ENCODE results near the gene UBE3C.

UBE3C gene

DNA sequence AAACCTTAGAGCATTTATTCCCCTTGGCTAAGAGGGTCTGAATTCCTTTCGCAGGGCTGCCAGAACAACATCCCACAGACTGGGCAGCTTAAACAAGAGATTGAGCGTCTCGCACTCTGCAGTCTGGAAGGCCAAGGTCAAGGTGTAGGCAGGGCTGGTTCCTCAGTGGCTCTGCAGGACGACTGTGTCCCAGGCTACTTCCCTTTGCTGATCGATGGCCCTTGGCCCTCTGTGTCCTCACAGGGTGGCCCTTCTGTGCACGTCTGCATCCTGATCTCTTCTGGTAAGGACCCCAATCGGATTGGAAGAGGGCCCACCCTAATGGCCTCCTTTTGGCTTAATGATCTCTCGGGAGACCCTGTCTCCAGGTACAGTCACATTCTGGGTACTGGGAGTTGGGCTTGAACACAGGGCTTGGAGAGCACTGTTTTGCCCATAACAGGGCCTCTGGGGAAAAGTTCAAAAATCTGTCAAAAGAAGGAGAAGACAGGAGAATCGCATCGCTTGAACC lies 162.9 kb downstream of the UBE3C start:
- H2BK5ac ChIP-seq (ENCODE audit: low read length) = no peak overlapping the region
- H2BK120ac ChIP-seq (ENCODE audit: low read depth, low read length) = no peak overlapping the region
- no peak overlapping the region for H3K4ac ChIP-seq (ENCODE audit: low read depth, low read length)
- H3K18ac ChIP-seq (ENCODE audit: low read length) = no peak overlapping the region
- H3K27ac ChIP-seq (ENCODE audit: low read depth, low read length) = no peak overlapping the region
- no peak overlapping the region for H3K9ac ChIP-seq (ENCODE audit: low read length)
- no peaks in the 10 kb centered on the region for H3K79me2 ChIP-seq (ENCODE audit: control insufficient read depth, insufficient read depth, low read length)
- no peaks in the 10 kb centered on the region for H3K4me1 ChIP-seq (ENCODE audit: control insufficient read depth, low read depth, low read length)
- H3K56ac ChIP-seq (ENCODE audit: low read length) = no peak overlapping the region
- H3K36me3 ChIP-seq (ENCODE audit: control insufficient read depth, insufficient read depth, low read length) = no peaks in the 10 kb centered on the region
- no peak overlapping the region for H4K8ac ChIP-seq (ENCODE audit: low read depth, low read length)
- no peak overlapping the region for H3K4me3 ChIP-seq (ENCODE audit: low read length)
- no peak overlapping the region for H3K4me2 ChIP-seq (ENCODE audit: low read length)
- no peak overlapping the region for H4K5ac ChIP-seq (ENCODE audit: low read length)
- no peak overlapping the region for H2AK5ac ChIP-seq (ENCODE audit: low read length)
- WGBS (ENCODE audit: extremely low coverage, insufficient coverage, low lambda C conversion rate) = no CpG with 5 or more reads among the region's 10 CpGs
- H3K79me1 ChIP-seq (ENCODE audit: low read length) = no peaks in the 10 kb centered on the region
- no peak overlapping the region for H2BK15ac ChIP-seq (replicated peaks; ENCODE audit: low read depth)
- DNase-seq = no peak
- H3K27me3 ChIP-seq (ENCODE audit: insufficient read depth, low read length, poor library complexity) = no peaks in the 10 kb centered on the region
- no peak overlapping the region for H3K23ac ChIP-seq (ENCODE audit: low read length)

DNA sequence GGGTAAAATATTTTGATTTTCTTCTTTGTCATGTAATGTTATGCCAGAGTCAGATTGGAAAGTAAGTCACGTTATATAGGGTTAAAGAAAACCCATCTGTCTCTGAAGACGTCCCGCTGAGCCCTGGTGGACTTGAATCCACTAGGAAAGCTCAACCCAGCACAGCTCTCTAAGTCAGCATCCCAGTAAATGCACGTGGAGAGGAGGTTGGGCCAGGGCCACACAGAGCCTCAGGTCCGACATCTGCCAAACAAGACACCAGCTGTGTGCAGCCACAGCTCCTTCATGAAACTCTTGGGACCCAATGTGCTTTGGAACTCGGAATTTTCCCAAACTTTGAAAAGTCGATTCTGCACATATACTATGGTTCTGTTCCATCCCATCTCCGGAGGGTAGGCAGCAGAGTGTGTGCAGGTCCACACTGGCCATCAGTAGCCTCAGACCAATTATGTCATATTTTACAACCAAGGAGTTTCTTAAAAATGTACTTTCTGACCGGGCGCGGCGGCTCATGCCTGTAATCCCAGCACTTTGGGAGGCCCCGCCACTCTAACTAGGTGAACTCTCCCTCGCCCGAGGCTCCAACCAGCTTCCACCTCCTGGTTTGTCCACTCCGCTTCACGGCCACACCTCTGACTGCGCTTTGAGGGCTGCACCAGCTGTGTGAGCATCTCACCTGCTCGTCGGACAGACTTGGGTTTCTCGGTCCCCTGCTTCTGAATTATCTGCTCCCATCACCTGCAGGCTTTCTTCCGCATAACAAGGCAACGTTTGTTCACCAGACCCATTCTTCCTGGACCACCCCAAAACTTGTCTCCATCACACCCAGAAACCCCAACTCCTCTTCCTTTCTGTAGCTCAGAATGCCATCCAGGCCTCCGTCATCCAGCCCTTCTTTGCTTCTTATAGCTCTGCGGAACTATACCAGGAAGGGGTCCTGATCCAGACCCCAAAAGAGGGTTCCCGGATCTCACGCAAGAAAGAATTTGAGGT lies 168.4 kb downstream of the UBE3C start:
- Histone ChIP-seq H3K27ac (ENCODE audit: low read depth, low read length) (no peak overlapping the region), H3K36me3 (ENCODE audit: control insufficient read depth, insufficient read depth, low read length) (no peaks in the 10 kb centered on the region), H3K56ac (ENCODE audit: low read length) (peak overlapping the region; percentile 22), H3K4me3 (ENCODE audit: low read length) (no peak overlapping the region), H3K79me1 (ENCODE audit: low read length) (no peaks in the 10 kb centered on the region), H3K4me2 (ENCODE audit: low read length) (no peak overlapping the region), H3K18ac (ENCODE audit: low read length) (peak overlapping the region; percentile 19), H3K4me1 (ENCODE audit: control insufficient read depth, low read depth, low read length) (peaks cover 2% of the 10 kb centered on the region), H3K27me3 (ENCODE audit: insufficient read depth, low read length, poor library complexity) (no peaks in the 10 kb centered on the region), H3K4ac (ENCODE audit: low read depth, low read length) (no peak overlapping the region), H4K8ac (ENCODE audit: low read depth, low read length) (no peak overlapping the region), H2BK5ac (ENCODE audit: low read length) (no peak overlapping the region), H3K9ac (ENCODE audit: low read length) (no peak overlapping the region), H3K23ac (ENCODE audit: low read length) (no peak overlapping the region), H3K79me2 (ENCODE audit: control insufficient read depth, insufficient read depth, low read length) (no peaks in the 10 kb centered on the region), H2AK5ac (ENCODE audit: low read length) (no peak overlapping the region), H2BK15ac (replicated peaks; ENCODE audit: low read depth) (no peak overlapping the region), H4K5ac (ENCODE audit: low read length) (no peak overlapping the region), H2BK120ac (ENCODE audit: low read depth, low read length) (no peak overlapping the region)
- peak; percentile 68 for DNase-seq
- WGBS (ENCODE audit: extremely low coverage, insufficient coverage, low lambda C conversion rate) = no CpG with 5 or more reads among the region's 27 CpGs

DNA sequence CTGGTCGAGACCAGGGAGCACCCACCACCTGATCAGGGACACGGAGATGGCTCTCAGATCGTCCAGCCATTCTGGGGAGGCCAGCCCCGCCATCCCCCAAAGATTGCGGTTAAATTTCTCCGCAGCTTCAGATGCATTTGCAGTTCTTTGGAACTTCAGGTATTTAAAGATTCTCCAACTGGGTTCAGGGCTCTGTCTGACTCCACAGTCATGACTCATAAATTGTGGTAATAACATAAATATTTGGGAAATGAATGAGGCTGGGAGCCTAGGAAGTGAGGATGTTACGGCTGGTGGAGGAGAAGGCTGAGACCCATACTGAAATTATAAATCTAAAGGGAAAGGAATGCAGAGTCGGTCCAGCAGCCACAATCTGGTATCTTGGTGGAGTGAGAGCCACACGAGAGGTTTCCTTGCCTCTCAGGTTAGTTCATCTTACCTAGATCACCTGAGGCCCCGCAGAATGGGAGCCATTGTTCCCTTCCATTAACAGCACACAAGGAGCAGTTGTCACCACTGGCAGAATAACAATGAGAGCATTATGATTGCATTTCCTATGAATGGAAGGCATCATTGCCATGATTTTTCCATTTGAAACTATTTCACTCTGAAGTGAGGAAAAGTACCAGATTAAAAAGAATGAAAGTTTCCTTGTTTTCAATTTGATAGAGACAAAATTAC lies 171.4 kb downstream of the UBE3C start:
- peak; percentile 85 for DNase-seq
- no peaks in the 10 kb centered on the region for H3K79me2 ChIP-seq (ENCODE audit: control insufficient read depth, insufficient read depth, low read length)

DNA sequence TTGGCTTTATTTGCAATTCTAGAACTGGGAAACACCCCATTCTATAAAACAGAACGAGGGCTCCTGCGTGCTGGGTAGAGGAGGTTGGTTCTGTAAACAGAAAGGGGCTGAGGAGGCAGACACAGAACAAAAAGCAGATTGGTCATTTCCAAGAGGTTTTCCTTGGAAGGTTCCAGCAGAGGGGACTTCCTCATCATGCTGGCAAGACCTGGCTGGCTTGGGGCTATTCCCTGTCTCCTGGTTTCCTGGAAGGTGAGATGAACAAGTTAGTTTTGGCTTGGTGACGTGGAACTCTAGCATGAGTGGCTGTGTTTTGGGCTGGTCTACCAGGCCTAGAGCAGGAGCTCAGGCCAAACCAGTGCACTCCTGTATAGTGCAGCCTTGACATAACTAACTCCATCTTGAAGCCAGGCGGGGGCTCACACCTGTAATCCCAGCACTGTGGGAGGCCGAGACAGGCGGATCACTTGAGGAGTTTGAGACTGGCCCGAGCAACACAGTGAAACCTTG lies 172.0 kb downstream of the UBE3C start:
- Histone ChIP-seq H2BK120ac (ENCODE audit: low read depth, low read length) (no peak overlapping the region), H3K18ac (ENCODE audit: low read length) (peak overlapping the region; percentile 62), H3K4me1 (ENCODE audit: control insufficient read depth, low read depth, low read length) (peaks cover 2% of the 10 kb centered on the region), H3K79me2 (ENCODE audit: control insufficient read depth, insufficient read depth, low read length) (no peaks in the 10 kb centered on the region), H3K36me3 (ENCODE audit: control insufficient read depth, insufficient read depth, low read length) (no peaks in the 10 kb centered on the region), H4K5ac (ENCODE audit: low read length) (no peak overlapping the region), H3K9ac (ENCODE audit: low read length) (no peak overlapping the region), H3K27ac (ENCODE audit: low read depth, low read length) (peak overlapping the region; percentile 79), H3K79me1 (ENCODE audit: low read length) (no peaks in the 10 kb centered on the region), H4K8ac (ENCODE audit: low read depth, low read length) (no peak overlapping the region), H3K4me2 (ENCODE audit: low read length) (no peak overlapping the region), H3K4me3 (ENCODE audit: low read length) (no peak overlapping the region), H2AK5ac (ENCODE audit: low read length) (peak overlapping the region; percentile 29), H3K56ac (ENCODE audit: low read length) (peak overlapping the region; percentile 44), H2BK5ac (ENCODE audit: low read length) (peak overlapping the region; percentile 56), H3K23ac (ENCODE audit: low read length) (peak overlapping the region; percentile 56), H3K4ac (ENCODE audit: low read depth, low read length) (no peak overlapping the region), H2BK15ac (replicated peaks; ENCODE audit: low read depth) (no peak overlapping the region), H3K27me3 (ENCODE audit: insufficient read depth, low read length, poor library complexity) (no peaks in the 10 kb centered on the region)
- DNase-seq = peak; percentile 49
- WGBS (ENCODE audit: extremely low coverage, insufficient coverage, low lambda C conversion rate) = no CpG with 5 or more reads among the region's 7 CpGs

More for the DNA sequence above, 171.4 kb downstream of the UBE3C start:
- no peaks in the 10 kb centered on the region for H3K79me1 ChIP-seq (ENCODE audit: low read length)
- H3K36me3 ChIP-seq (ENCODE audit: control insufficient read depth, insufficient read depth, low read length) = no peaks in the 10 kb centered on the region
- H3K4me2 ChIP-seq (ENCODE audit: low read length) = no peak overlapping the region
- no peak overlapping the region for H2AK5ac ChIP-seq (ENCODE audit: low read length)
- peak overlapping the region; percentile 11 for H3K4ac ChIP-seq (ENCODE audit: low read depth, low read length)
- no peak overlapping the region for H3K4me3 ChIP-seq (ENCODE audit: low read length)
- WGBS (ENCODE audit: extremely low coverage, insufficient coverage, low lambda C conversion rate) = no CpG with 5 or more reads among the region's 10 CpGs
- peak overlapping the region; percentile 79 for H3K27ac ChIP-seq (ENCODE audit: low read depth, low read length)
- H3K27me3 ChIP-seq (ENCODE audit: insufficient read depth, low read length, poor library complexity) = no peaks in the 10 kb centered on the region
- H2BK5ac ChIP-seq (ENCODE audit: low read length) = peak overlapping the region; percentile 20
- no peak overlapping the region for H4K5ac ChIP-seq (ENCODE audit: low read length)
- no peak overlapping the region for H4K8ac ChIP-seq (ENCODE audit: low read depth, low read length)
- H2BK15ac ChIP-seq (replicated peaks; ENCODE audit: low read depth) = no peak overlapping the region
- H2BK120ac ChIP-seq (ENCODE audit: low read depth, low read length) = peak overlapping the region; percentile 15
- no peak overlapping the region for H3K9ac ChIP-seq (ENCODE audit: low read length)
- H3K56ac ChIP-seq (ENCODE audit: low read length) = peak overlapping the region; percentile 63
- peaks cover 2% of the 10 kb centered on the region for H3K4me1 ChIP-seq (ENCODE audit: control insufficient read depth, low read depth, low read length)
- H3K18ac ChIP-seq (ENCODE audit: low read length) = peak overlapping the region; percentile 51
- H3K23ac ChIP-seq (ENCODE audit: low read length) = no peak overlapping the region

DNA sequence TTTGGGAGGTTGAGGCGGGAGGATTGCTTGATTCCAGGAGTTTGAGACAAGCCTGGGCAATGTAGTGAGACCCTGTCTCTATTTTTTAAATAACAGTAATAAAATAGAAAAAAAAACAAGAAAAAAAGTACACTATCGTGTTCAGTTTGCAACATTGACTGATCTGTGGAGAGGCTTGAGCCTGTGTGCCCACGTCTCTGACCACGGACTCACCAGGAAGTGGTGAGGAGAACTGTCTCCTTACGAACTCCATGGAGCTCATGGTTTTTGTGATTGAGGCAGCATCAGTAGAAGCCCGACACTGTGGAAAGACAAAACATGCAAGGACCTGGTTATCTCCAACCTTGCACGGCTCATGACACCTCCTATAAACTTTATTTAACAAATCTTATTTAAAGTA lies 174.2 kb downstream of the UBE3C start:
- no peak for DNase-seq
- Histone ChIP-seq H4K5ac (ENCODE audit: low read length) (no peak overlapping the region), H3K79me1 (ENCODE audit: low read length) (no peaks in the 10 kb centered on the region), H2AK5ac (ENCODE audit: low read length) (no peak overlapping the region), H3K36me3 (ENCODE audit: control insufficient read depth, insufficient read depth, low read length) (no peaks in the 10 kb centered on the region), H3K4ac (ENCODE audit: low read depth, low read length) (no peak overlapping the region), H3K27me3 (ENCODE audit: insufficient read depth, low read length, poor library complexity) (no peaks in the 10 kb centered on the region), H3K4me2 (ENCODE audit: low read length) (no peak overlapping the region), H2BK5ac (ENCODE audit: low read length) (no peak overlapping the region), H3K18ac (ENCODE audit: low read length) (no peak overlapping the region), H3K4me3 (ENCODE audit: low read length) (no peak overlapping the region), H3K4me1 (ENCODE audit: control insufficient read depth, low read depth, low read length) (peaks cover 2% of the 10 kb centered on the region), H3K27ac (ENCODE audit: low read depth, low read length) (no peak overlapping the region), H3K9ac (ENCODE audit: low read length) (no peak overlapping the region), H2BK15ac (replicated peaks; ENCODE audit: low read depth) (no peak overlapping the region), H3K79me2 (ENCODE audit: control insufficient read depth, insufficient read depth, low read length) (no peaks in the 10 kb centered on the region), H3K56ac (ENCODE audit: low read length) (no peak overlapping the region), H2BK120ac (ENCODE audit: low read depth, low read length) (no peak overlapping the region), H3K23ac (ENCODE audit: low read length) (no peak overlapping the region), H4K8ac (ENCODE audit: low read depth, low read length) (no peak overlapping the region)
- WGBS (ENCODE audit: extremely low coverage, insufficient coverage, low lambda C conversion rate) = no CpG with 5 or more reads among the region's 7 CpGs

Measured in mesendoderm (in vitro differentiated cells).